Esophagus (tissue), 2 donors: ENCODE measurements around the gene TTC17. TPM values are rescaled to one million over a fixed set of nuclear protein-coding genes. Genes with fewer than 3 reads are reported as not detected.

Experiments used
- H3K27ac ChIP-seq, 2 donors: one replicate each; pipeline ENCODE4 v1.5.1; 2013; ENCODE audit warnings: low read depth in 2 of 2, mild to moderate bottlenecking in 2 of 2, inconsistent platforms in 1 of 2, low read length in 1 of 2, moderate library complexity in 1 of 2
- H3K27me3 ChIP-seq, 2 donors: one replicate each; pipeline ENCODE4 v1.6.1; 2013; ENCODE audit warnings: low read length in 2 of 2, control low read depth in 1 of 2, mild to moderate bottlenecking in 1 of 2; ENCODE audit not compliant: insufficient read depth in 2 of 2, control insufficient read depth in 1 of 2
- H3K36me3 ChIP-seq, 2 donors: one replicate each; pipeline ENCODE4 v1.6.1; 2013; ENCODE audit warnings: low read length in 1 of 2; ENCODE audit not compliant: control insufficient read depth in 2 of 2, insufficient read depth in 2 of 2
- H3K4me1 ChIP-seq, 2 donors: one replicate each; pipeline ENCODE4 v1.6.1; 2013; ENCODE audit warnings: low read length in 1 of 2; ENCODE audit not compliant: control insufficient read depth in 2 of 2, insufficient read depth in 2 of 2
- H3K4me3 ChIP-seq, 2 donors: one replicate each; pipeline ENCODE4 v1.5.1; 2013; ENCODE audit warnings: low read length in 2 of 2, mild to moderate bottlenecking in 2 of 2, low read depth in 1 of 2, moderate library complexity in 1 of 2
- H3K9me3 ChIP-seq, 2 donors: one replicate each; pipeline ENCODE4 v1.6.1; 2013; ENCODE audit warnings: mild to moderate bottlenecking in 2 of 2, low read depth in 1 of 2, low read length in 1 of 2, moderate library complexity in 1 of 2; ENCODE audit not compliant: control insufficient read depth in 2 of 2, insufficient read depth in 1 of 2
- WGBS, 2 donors: extraction: QIAGEN DNeasy Blood & Tissue Kit; methylation state at CpG; one replicate each; pipeline ENCODE4 v1.1.7; 2013; 5-methylcytosine and 5-hydroxymethylcytosine counted together
- polyA plus RNA-seq, 2 donors: library from polyadenylated mRNA; stranded (reverse); fragments of 200-250 nt; gene quantifications; one replicate each; pipeline ENCODE4 v1.2.3, GENCODE V29; 2013
- donor health status: healthy with polysubstance abuse.
- donor health status: Bipolar disorder and iron deficiency.

Gene TTC17
- polyA plus RNA-seq, 2 donors = 20.1 to 32.7 TPM

DNA sequence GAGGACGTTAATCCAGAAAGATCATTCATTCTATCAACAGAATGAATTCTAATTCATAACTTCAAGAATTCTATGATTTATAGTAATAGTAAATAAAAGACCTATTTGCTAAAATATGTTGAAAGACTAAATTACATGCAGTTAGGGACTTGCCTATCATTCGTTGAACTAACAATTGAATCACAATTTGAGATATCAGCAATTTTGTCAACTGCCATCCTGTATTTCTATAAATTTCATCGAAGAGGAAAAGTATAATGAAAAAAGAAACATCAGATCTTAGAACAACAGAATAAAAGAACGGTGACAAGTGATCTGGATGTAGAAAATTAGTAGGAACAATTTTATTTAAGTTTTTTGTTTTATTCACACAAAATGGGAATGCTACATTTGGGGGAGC lies 4.4 kb upstream of the TTC17 start:
- Histone ChIP-seq H3K27me3 (no peaks in the 10 kb centered on the region), H3K36me3 (no peaks in the 10 kb centered on the region), H3K27ac (no peak overlapping the region), H3K4me3 (no peak overlapping the region), H3K9me3 (no peaks in the 10 kb centered on the region), H3K4me1 (no peaks in the 10 kb centered on the region)
- 84 to 87% methylated on average over 4 of the region's 4 CpGs for WGBS, 2 donors

DNA sequence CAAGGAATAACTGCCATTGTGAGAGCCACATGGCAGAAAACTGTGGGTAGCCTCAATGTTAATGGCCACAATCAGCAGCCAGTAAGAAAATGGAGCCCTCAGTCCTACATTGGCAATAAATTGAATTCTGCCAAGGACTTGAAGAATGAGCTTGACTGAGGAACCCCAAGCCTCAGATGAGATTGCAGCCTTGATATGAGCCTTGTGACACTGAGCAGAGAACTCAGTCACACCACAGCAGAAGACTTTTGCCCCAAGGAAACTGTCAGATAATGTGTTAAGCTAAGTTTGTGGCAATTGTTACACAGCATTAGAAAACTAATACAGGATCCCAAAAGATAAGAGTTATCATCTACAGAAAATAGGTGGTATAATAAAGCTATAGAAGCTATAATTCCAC lies 2.4 kb upstream of the TTC17 start:
- H3K4me1 ChIP-seq = no peaks in the 10 kb centered on the region
- H3K9me3 ChIP-seq = no peaks in the 10 kb centered on the region
- H3K27me3 ChIP-seq = no peaks in the 10 kb centered on the region
- no peak overlapping the region for H3K4me3 ChIP-seq
- H3K36me3 ChIP-seq = no peaks in the 10 kb centered on the region
- no peak overlapping the region for H3K27ac ChIP-seq

DNA sequence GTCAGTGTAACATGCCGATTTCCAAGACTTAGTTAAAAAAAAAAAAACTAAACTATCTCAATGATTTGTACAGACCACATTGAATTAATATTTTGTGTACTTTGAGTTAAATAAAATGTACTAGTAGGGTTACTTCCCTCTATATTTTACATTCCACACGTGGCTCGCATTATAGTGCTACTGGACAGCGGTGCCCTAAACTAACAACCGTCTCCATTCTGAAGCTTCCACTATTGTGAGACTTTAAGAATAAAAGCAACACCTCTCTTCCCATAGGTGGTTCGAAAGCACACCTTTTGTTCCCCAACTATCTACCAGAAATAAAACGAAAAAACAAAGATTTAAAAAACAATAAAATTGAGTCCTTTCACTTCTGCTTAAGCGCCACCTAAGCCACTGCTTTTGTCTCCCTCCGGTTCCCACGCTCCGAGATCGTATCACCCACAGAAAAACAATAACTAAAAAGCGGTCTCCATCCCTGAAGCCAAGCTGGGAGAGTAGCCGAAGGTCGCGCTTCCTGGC lies 380 bp upstream of the TTC17 start:
- no peaks in the 10 kb centered on the region for H3K36me3 ChIP-seq
- H3K9me3 ChIP-seq = no peaks in the 10 kb centered on the region
- 4 to 6% methylated on average over 16 of the region's 16 CpGs for WGBS, 2 donors
- peak overlapping the region; percentile 80 to 96 for H3K4me3 ChIP-seq
- no peaks in the 10 kb centered on the region for H3K27me3 ChIP-seq
- peak overlapping the region; percentile 78 to 86 for H3K27ac ChIP-seq
- H3K4me1 ChIP-seq = no peaks in the 10 kb centered on the region

DNA sequence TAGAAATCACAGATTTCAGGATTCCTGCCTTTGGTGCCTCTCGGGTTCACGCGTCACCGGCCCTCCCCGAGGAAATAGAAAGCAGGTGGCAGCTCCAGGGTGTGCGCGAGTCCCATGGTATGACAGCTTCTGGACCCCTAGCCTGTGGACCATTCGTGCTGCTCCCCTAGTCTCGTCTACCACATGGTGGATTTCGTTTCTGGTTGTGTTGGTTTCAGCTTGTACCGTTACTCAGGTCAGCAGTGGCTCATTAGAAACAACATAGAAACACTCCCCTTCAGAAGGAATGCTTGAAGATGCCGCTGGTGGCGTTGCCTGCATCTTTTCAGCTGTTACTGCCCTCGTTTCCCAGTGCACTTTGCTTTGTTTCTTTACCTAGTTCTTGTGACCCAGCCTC lies 700 bp downstream of the TTC17 start:
- Histone ChIP-seq H3K27me3 (no peaks in the 10 kb centered on the region), H3K36me3 (no peaks in the 10 kb centered on the region), H3K4me3 (peak overlapping the region; percentile 80 to 96), H3K27ac (peak overlapping the region; percentile 93 to 95), H3K9me3 (no peaks in the 10 kb centered on the region), H3K4me1 (no peaks in the 10 kb centered on the region)
- 0% methylated on average over 14 of the region's 14 CpGs for whole genome bisulfite sequencing, 2 donors

DNA sequence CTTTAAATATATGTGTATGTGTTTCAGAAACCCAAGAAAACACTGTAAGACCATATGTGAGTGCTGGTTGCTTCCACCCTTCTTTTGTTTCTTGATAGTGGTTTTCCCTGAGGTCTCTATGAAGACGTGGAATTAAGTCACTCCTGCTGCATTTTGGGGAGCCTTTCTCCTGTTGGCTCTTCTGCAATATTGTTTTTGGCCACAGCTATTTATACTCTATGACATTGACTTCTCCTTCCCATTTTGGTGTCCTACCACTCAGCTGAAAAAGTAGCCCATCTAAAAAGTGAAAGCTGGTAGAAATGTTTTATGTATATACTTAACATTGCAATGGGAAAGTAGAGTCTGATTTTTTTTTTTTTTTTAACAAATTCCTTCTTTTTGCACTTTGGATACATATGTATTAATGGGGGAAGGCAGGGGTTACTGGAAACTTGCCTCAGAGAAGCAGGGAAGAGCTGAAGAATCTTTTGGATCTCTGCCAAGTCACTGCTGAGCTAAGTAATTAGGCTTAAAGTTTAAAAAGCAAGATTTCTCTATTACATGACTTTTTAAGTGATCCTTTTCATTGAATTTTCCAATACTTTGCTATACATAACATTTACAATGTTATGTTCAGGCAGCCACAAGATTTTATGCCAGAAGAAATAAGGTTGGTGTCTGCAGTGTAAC lies 1.8 kb downstream of the TTC17 start:
- Histone ChIP-seq H3K36me3 (no peaks in the 10 kb centered on the region), H3K9me3 (no peaks in the 10 kb centered on the region), H3K4me1 (no peaks in the 10 kb centered on the region), H3K27me3 (no peaks in the 10 kb centered on the region), H3K27ac (no peak overlapping the region), H3K4me3 (peak overlapping the region in 1 of 2 donors; percentile 96)
- WGBS, 2 donors = 41 to 42% methylated on average over 1 of the region's 1 CpG

DNA sequence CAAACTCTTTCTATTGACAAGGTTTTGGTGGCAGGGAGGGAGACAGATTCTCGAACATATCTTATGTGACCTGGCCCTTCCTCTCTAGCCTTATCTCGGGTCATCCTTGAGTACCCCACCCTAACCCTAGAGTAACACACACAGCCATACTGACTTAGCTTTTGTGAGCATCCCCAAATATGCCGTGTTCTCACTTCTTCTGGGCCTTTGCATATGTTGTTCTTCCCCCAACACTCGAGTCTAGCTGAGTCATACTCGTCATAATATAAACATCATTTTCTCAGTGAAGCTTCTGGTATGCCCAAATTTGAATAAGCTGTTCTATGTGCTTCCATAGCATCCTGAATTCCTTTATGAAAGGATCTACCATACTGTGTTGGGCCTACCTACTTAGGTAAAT lies 8.0 kb downstream of the TTC17 start:
- H3K27ac ChIP-seq = no peak overlapping the region
- WGBS, 2 donors = 71 to 72% methylated on average over 5 of the region's 5 CpGs
- no peaks in the 10 kb centered on the region for H3K27me3 ChIP-seq
- no peaks in the 10 kb centered on the region for H3K9me3 ChIP-seq
- H3K4me3 ChIP-seq = no peak overlapping the region
- H3K36me3 ChIP-seq = peaks cover 0 to 4% of the 10 kb centered on the region in 2 donors
- H3K4me1 ChIP-seq = peaks cover 2 to 4% of the 10 kb centered on the region in 2 donors

DNA sequence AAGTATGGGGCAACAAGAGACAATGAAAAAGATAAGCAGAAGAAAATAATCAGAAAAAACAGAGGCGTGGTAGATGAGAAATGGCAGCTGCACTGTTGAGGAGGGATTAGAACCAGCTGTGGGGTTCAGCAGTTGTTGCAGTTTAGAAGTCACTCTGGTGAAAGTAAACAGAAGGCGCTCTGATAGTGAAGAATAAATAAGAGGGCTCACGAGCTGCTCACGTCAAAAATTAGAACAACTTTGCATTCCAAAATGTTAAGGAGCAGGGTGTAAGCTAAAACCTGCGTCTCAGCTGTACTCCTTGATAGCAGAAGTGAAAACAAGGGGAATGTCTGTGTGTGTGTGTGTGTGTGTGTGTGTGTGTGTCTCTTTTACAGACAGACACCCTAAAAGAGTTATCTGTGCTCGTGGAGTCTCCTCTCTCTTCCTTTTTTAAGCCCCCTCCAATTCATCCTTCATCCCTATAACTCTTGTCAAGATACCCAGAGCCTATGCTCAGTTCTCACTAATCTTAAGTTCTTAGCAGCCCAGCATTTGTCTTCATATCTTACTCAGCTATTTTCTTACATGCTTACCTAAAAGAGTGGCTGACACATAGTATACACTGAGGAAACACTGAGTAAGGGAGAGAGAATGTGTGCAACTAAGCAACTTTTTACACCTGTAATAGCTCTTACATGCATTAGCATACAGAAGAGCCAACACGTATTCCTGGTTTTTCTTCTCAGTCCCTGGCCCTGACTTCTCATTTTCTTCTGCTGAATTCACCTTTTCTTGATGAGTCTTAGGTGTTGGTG lies 8.9 kb downstream of the TTC17 start:
- Histone ChIP-seq H3K4me1 (peaks cover 2 to 4% of the 10 kb centered on the region in 2 donors), H3K36me3 (peaks cover 0 to 4% of the 10 kb centered on the region in 2 donors), H3K27me3 (no peaks in the 10 kb centered on the region), H3K4me3 (no peak overlapping the region), H3K27ac (no peak overlapping the region), H3K9me3 (no peaks in the 10 kb centered on the region)
- WGBS, 2 donors = 60 to 69% methylated on average over 7 of the region's 7 CpGs

DNA sequence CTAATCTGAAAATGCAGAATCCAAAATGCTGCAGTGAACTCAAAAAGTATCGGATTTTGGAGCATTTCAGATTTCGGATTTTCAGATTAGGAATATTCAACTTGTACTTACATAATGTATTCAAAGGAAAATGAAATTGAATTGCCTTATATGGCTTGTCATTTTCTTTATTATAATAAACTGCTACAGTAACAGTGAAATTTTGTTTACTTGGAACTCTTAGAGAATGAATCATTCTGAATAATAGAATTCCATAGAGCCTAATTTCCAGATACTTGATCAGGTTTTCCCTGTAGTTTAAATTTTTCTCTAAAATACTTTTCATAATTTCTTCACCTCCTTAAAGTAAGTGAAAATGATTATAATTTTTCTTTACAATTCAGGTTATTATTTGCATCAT lies 17.3 kb downstream of the TTC17 start:
- no peak overlapping the region for H3K27ac ChIP-seq
- WGBS, 2 donors = 93 to 99% methylated on average over 2 of the region's 2 CpGs
- no peaks in the 10 kb centered on the region for H3K4me1 ChIP-seq

DNA sequence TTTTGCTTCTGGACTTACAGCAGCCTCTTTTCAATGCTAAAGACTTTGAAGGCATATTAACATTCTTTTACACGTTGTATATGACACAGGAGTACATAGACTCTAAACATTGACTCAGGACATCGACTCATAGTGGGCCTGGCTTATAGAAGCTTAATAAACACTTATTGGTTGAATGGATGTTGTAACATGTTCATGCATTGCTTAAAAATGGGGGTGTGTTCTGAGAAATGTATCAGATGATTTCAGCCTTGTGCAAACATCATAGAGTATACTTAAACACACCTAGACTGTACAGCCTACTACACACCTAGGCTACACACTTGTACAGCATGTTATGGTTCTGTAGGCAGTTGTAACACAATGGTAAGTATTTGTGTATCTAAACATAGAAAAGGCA lies 17.9 kb downstream of the TTC17 start:
- Histone ChIP-seq H3K27ac (peak overlapping the region in 1 of 2 donors; percentile 54), H3K4me3 (no peak overlapping the region), H3K27me3 (no peaks in the 10 kb centered on the region), H3K36me3 (no peaks in the 10 kb centered on the region), H3K4me1 (no peaks in the 10 kb centered on the region), H3K9me3 (no peaks in the 10 kb centered on the region)
- WGBS, 2 donors = 43 to 45% methylated on average over 2 of the region's 2 CpGs

More for the DNA sequence above, 17.3 kb downstream of the TTC17 start:
- Histone ChIP-seq H3K36me3 (peaks cover 0 to 3% of the 10 kb centered on the region in 2 donors), H3K4me3 (no peak overlapping the region), H3K9me3 (no peaks in the 10 kb centered on the region), H3K27me3 (no peaks in the 10 kb centered on the region)
